Measurements from ENCODE around the gene MATCAP1. TPM values are rescaled to one million over a fixed set of nuclear protein-coding genes. Genes with fewer than 3 reads are reported as not detected.

Gene MATCAP1
- polyA plus RNA-seq, 1 donor from 2014 or later = 323 TPM

GRCh38 chr16:67186550-67186950, 2.8 kb upstream of the MATCAP1 start:
- Histone ChIP-seq H3K79me2 (replicated peaks; ENCODE audit: insufficient read depth, low read length) (peaks cover 16% of the 10 kb centered on the region), H3K4me3 (ENCODE audit: low read length) (no peak overlapping the region), H3F3A (ENCODE audit: insufficient read depth, low read length, poor library complexity, severe bottlenecking) (no peaks in the 10 kb centered on the region), H3K36me3 (ENCODE audit: insufficient read depth, low read length) (no peaks in the 10 kb centered on the region), H4K20me1 (ENCODE audit: insufficient read depth) (no peaks in the 10 kb centered on the region), H3K27me3 (ENCODE audit: insufficient read depth, low read depth, low read length) (no peaks in the 10 kb centered on the region), H2AFZ (ENCODE audit: low read depth, low read length) (no peak overlapping the region), H3K9me2 (ENCODE audit: insufficient read depth, low read length) (no peaks in the 10 kb centered on the region), H3K9me3 (ENCODE audit: low read length) (no peaks in the 10 kb centered on the region), H3K27ac (ENCODE audit: low read length) (no peak overlapping the region), H3K9ac (ENCODE audit: low read length) (no peak overlapping the region), H3K4me2 (ENCODE audit: low read length) (no peak overlapping the region)
- TF ChIP-seq MXI1 (conservative IDR thresholded peaks at IDR 0.05; ENCODE audit: poor library complexity, severe bottlenecking) (no peak), EZH2 (IDR thresholded peaks at IDR 0.05; ENCODE audit: borderline replicate concordance, insufficient read depth, low read length, poor library complexity, severe bottlenecking) (no peak)

GRCh38 chr16:67185651-67186134, 1.9 kb upstream of the MATCAP1 start:
- no peak overlapping the region for H3K27ac ChIP-seq (ENCODE audit: low read length)
- H3F3A ChIP-seq (ENCODE audit: insufficient read depth, low read length, poor library complexity, severe bottlenecking) = no peaks in the 10 kb centered on the region
- peaks cover 24% of the 10 kb centered on the region for H3K79me2 ChIP-seq (replicated peaks; ENCODE audit: insufficient read depth, low read length)
- H2AFZ ChIP-seq (ENCODE audit: low read depth, low read length) = no peak overlapping the region
- TF ChIP-seq SMC3 (conservative IDR thresholded peaks at IDR 0.05; ENCODE audit: poor library complexity) = peak; percentile 8
- TF ChIP-seq POLR2AphosphoS5 (IDR thresholded peaks at IDR 0.05) = no peak
- TF ChIP-seq MXI1 (conservative IDR thresholded peaks at IDR 0.05; ENCODE audit: poor library complexity, severe bottlenecking) = no peak
- TF ChIP-seq TAF1 (IDR thresholded peaks at IDR 0.05; ENCODE audit: low read depth) = no peak
- TF ChIP-seq REST (IDR thresholded peaks at IDR 0.05; ENCODE audit: borderline replicate concordance) = no peak
- peak; percentile 4 for TF ChIP-seq CTCF (IDR thresholded peaks at IDR 0.05; ENCODE audit: poor library complexity, severe bottlenecking)
- TF ChIP-seq RAD21 (conservative IDR thresholded peaks at IDR 0.05) = no peak
- TF ChIP-seq EZH2 (IDR thresholded peaks at IDR 0.05; ENCODE audit: borderline replicate concordance, insufficient read depth, low read length, poor library complexity, severe bottlenecking) = no peak
- no peak for TF ChIP-seq EP300 (conservative IDR thresholded peaks at IDR 0.05; ENCODE audit: poor library complexity, severe bottlenecking)
- H3K9ac ChIP-seq (ENCODE audit: low read length) = no peak overlapping the region
- H3K4me3 ChIP-seq (ENCODE audit: low read length) = no peak overlapping the region
- no peaks in the 10 kb centered on the region for H4K20me1 ChIP-seq (ENCODE audit: insufficient read depth)
- H3K9me2 ChIP-seq (ENCODE audit: insufficient read depth, low read length) = no peaks in the 10 kb centered on the region
- H3K9me3 ChIP-seq (ENCODE audit: low read length) = no peaks in the 10 kb centered on the region
- no peaks in the 10 kb centered on the region for H3K27me3 ChIP-seq (ENCODE audit: insufficient read depth, low read depth, low read length)
- H3K4me2 ChIP-seq (ENCODE audit: low read length) = no peak overlapping the region
- H3K36me3 ChIP-seq (ENCODE audit: insufficient read depth, low read length) = no peaks in the 10 kb centered on the region
